NCI-H2196 (cell line): ENCODE measurements around the gene ABHD15.

Source experiments
- DNase-seq: peaks from one replicate; lab custom pipeline; 2025; ENCODE audit not compliant: unreplicated experiment; lab: John Stamatoyannopoulos, UW

ABHD15 gene

DNA sequence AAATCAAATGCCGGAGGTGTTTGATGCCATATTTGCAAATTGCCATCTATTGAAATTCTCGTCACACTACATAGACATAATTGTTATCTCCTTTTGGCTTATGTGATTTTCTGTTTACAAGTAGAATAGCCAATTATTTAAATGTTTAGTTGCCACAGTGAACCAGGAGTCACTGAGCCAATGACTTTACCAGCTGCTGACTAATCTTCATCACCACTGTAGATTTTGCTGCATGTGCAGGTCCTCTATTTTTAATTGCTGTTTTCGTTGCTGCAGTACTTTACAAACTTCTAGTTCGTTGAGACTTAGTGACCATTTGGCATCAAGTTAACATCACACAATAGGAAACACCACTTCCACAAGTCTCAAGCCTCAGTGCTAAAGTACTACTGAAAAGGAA lies 22.8 kb downstream of the ABHD15 start:
- no peak for DNase-seq

GRCh38 chr17:29533976-29534375 lies 32.9 kb downstream of the ABHD15 start:
- DNase-seq: no peak

DNA sequence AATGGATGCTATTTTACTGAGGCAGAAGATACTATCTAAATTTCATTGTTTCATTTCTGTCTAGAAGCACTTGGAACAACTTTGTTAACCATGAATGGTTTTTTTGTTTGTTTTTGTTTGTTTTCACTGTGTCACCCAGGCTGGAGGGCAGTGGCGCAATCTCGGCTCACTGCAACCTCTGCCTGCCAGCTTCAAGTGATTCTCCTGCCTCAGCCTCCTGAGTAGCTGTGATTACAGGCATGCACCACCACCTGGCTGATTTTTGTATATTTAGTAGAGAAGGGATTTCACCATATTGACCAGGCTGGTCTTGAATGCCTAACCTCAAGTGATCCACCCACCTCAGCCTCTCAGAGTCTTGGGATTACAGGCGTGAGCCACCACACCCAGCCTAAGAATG lies 40.5 kb downstream of the ABHD15 start:
- DNase-seq: no peak

DNA sequence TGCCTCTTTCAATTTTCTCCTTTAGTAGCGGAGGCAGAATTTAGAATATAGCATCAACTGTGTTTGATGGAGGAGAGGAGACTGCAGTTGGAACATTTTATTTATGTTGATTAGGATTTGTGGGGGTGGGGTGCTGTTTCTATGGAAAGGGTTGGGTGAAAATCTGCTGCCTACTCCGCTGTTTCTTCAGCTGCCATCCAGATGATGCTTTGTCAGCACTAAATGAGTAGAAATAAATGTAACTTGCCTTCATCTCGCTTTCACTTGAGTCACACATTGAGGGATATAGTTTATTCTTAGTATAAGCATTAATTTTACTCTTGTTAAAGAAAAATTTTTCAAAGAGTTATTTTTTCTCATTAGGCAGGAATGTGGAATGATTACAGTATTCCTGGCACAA lies 42.1 kb downstream of the ABHD15 start:
- DNase-seq: no peak

DNA sequence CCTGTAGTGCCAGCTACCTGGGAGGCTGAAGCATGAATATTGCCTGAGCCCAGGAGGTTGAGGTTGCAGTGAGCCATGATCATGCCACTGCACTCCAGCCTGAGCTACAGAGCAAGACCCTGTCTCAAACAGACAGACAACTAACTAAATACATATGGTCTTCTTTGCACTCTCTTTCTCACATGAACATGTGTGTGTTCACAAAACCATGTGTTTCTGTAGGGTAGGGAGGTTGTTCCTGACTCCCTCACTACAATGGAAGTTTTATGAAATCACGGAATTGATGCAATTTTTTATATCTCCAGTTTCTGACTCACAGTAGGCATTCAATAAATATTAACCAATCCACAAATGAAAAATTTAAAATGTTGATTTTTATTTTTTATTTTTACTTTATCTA lies 48.5 kb downstream of the ABHD15 start:
- no peak for DNase-seq

GRCh38 chr17:29514792-29515191 lies 52.0 kb downstream of the ABHD15 start:
- DNase-seq: no peak

DNA sequence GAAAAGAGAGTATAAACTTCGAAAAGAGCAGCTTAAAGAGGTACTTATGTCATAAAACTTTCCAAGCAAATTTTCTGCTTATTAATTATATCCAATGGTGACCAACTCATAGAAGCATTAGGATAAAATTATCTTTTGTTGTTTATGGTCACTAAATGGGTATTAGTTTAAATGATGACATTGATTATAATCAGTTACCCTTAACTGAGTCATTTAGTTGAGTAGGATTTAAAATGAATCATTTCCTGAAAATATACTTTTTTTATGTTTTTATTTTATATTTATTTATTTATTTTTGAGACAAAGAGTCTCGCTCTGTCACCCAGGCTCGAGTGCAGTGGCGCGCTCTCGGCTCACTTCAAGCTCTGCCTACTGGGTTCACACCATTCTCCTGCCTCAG lies 55.9 kb downstream of the ABHD15 start:
- no peak for DNase-seq
